COLO668 (cell line): Measurements from ENCODE around the gene C16orf89.
"Not testable (repeated sequence)": the region's sequence is repeated elsewhere in the genome, so short reads cannot be mapped to it uniquely, and the experiment has no call there.

ENCODE experiments used
- DNase-seq: peaks from one replicate; lab custom pipeline; 2025; ENCODE audit not compliant: unreplicated experiment; lab: John Stamatoyannopoulos, UW

C16orf89 gene

DNA sequence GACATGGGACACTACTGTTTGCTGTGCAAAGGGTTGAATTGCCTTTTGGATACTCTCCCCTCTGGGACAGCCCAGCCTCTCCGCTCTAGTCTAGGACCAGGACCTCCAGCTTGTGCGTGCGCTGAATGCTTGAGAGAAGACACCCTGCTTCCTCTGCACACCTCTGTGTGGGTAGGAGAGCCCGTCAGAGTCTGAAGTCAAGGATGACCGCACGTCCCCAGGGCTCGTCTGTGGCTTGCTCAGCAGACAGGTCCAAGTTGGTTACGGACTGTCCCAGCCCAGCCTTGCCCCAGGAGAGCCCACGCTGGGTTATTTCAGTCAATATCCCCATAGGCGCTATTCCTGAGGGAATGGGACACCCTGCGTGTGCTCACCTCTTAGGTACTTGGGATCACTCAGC, 3.7 kb downstream of the C16orf89 start:
- no peak for DNase-seq

DNA sequence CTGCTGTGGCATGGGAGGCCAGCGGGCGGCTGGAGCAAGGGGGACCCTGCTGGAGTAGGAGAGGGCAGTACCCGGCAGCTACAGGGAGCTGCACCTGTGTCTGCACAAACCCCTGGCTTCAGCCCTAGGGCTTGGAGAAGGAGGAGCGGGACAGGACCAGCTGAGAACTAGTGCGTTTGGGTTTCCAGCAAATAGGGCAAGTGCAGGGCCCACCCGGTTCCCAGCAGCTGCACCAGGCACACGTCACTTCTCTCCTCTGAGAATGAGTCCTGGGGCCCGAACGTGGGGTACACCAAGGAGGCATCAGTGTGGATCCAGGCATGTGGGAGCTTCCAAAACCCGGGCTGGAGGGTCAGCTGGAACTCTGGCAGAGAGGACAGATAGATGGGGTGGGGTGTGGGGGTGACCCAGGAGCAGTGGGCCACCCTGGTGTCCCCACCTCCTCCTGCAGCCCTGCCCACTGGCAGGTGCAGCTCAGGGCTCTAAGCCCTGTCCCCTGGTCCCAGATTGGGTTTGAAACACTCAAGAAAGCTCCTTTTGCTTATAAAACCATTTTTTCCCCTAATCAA, 5.6 kb downstream of the C16orf89 start:
- no peak for DNase-seq

DNA sequence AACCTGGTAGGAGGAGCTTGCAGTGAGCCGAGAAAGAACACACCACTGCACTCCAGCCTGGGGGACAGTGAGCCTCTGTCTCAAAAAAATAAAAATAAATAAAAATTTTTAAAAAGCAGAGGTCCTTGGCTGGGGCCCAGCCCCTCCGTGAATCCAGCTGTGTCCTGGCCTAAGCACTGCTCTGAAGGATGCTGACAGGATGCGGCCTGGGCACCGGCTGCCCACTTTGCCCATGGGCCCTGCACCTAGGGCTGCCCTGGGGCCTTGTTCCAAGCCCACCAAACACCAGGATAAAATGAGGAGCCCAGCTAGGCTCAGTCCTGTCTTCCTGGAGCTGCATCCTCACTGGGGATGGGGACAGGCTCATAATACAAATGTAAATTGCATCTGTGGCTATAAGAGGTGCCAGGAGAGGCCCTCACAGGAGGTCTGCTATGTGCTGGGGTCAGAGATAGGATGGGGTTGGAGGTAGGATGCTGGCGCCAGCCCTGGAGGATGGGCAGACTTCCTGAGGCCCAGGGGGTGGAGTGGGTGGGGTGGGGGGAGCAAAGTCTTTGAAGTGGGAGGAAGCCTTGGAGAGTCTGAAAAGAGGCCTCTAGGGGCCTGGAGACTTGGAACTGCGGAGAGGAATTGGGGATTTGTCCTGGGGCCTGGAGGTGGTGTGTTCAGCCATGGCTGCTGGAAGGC, 6.2 kb downstream of the C16orf89 start:
- no peak for DNase-seq

DNA sequence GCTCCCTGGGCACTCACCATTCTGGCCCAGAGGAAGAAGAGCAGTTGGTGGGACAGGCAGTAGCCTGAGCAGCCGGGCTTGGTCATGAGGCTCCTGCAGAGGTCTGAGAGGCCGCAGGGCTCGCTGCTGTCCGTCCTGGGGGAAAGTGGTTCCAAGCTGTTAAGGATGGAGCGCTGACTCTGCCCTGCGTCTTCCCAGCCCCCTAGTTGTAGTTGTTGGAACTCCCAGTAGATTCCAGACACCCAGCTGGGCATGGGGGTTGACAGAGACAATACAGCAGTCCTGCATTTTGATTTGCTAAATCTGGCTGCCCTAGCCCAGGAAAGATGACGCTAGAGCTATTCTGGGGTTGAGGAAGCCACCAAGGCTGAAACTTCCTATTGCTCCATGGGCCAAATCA, 7.3 kb downstream of the C16orf89 start:
- no peak for DNase-seq

DNA sequence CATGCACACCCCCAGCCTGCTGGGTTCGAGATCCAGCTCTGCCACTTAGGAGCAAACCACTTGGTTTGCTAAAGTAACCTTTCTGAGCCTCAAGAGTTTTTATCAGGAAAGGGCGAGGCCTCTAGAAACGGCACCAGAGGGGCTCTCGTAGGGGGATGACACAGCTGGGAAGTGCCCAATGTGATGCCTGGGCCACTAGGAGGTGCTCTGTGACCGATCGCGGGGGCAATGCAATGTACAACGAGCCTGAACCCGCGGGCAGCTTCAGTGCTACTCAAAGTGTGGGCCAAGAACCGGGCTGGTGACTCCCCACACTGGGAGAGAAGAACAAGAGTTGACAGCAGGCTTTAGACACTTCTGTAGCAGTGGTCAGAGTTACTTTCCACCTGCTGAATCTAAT, 9.4 kb downstream of the C16orf89 start:
- peak; percentile 20 for DNase-seq

DNA sequence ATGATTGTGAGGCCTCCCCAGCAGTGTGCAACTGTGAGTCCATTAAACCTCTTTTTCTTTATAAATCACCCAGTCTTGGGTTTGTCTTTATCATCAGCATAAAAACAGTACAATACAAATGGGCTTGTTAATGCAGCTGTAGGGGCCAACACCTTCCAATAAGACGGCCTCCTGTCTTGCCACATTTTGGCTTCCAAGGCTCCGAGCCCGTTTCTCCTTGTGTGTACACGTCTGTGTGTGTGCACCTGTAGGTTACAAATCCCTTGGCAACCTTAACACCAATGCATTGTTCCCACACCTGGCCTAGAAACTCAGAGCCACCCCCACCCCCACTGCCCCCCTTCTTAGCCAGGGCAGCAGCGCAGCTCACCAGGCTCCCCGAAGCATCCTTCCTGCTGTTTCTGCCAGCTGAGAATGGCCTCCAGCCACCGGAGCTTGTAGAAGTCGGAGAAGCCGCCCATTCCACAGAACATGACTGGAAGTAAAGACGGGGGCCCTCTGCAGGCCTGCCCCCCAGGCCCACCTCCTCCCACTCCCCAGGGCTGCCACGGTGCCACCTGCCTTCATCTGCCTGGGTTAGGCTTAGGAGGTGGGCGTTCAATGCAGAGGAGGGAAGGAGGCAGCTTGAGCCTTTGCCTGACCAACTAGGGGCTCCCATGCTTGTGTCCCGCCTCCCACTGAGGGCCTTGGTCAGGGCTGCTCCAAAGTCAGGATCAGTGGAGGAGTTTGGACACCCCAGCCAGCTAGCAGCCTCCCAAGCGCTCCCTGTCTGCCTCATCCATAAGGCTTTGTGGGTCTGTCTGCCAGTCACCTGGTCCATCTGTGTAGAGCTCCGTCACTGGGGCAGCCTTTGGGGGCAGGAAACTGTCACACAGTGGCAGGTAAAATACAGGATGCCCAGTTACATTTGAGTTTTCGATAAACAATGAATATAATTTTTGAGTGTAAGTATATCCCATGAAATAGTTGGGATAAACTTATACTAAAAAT, 10.6 kb downstream of the C16orf89 start:
- DNase-seq = no peak

DNA sequence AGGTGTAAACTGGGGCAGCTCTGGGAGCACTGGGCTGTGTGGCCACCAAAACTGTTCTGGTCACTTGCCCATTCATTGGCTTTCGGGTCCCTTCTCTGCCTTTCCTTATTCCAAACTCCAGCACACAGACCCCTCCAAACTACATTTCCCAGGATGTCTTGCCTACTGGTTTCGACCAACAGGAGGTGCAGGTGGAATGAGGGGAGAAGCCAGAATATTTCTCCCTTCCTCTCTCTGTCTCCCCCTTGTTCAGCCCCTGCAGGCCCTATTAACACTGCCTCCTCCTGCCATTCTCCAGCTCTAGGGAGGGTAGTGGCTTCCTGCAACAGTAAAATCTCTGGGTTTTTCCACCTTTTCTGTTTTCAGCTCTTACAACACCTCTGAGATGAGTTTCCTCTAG, 18.8 kb downstream of the C16orf89 start:
- no peak for DNase-seq

DNA sequence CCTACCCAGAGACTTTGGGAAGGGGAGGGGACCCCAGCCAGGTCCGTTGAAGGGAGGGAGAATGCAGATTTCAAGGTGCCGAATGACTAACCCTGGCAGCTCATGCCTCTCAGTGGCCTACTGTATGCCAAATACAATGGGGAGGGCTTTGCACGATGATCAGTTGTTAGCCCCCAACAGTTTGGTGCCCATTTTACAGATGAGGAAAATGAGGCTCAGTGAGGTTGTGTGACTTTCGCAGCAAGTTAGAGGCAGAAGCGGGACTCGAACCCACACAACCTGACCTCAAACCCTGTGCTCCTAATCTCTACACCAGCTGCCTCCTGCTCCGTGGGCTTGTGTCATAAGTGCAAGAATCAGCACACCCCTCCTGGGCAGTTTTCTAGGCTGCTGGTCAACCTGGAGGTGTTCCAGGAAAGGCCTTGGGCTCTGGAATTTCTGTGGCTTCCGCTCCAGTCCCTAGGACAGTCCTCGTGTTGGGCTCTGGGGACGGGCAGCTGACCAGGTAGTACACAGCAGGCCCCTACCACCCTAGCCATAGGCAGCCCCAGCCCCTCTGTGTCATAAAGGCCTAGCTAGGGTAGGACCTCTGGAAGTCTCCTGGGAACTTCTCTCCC, 20.1 kb downstream of the C16orf89 start:
- no peak for DNase-seq

DNA sequence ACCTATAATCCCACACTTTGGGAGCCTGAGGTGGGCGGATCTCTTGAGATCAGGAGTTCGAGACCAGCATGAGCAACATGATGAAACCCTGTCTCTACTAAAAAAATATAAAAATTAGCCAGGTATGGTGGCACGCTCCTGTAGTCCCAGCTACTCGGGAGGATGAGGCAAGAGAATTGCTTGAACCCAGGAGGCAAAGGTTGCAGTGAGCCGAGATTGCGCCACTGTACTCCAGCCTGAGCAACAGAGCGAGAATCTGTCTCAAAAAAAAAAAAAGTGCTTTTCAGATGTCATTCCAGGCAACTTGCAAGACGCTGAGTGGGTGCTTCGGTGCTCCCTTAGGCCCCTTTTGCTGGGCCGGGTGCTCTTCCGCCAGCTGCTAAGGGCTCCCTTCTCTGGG, 21.2 kb downstream of the C16orf89 start:
- not testable (repeated sequence) for DNase-seq

DNA sequence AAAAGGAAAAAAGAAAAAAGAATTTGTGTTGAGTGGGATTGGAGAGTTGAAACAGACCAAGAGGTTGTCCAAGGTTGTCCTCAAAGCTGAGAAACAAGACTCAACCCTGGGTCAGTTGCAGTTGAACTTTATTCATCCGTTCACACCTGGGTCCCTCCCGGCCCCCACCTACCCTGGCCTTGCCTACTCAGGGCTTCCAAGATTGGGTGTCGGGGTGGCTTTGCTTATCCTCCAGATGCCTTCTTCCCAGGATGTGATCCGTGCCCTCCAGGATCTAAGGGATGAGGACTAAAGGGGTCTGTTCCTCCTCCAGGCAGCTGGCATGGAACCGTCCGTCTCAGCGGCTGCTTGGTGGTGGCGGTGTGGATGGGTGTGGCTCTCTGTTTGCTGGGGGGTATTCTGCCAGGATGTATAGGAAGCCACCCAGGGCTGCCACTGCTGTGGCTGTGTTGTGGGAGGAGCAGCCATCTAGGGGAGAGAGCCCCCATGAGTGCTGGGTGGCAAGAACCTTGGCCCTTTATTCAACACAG, 21.7 kb downstream of the C16orf89 start:
- no peak for DNase-seq

DNA sequence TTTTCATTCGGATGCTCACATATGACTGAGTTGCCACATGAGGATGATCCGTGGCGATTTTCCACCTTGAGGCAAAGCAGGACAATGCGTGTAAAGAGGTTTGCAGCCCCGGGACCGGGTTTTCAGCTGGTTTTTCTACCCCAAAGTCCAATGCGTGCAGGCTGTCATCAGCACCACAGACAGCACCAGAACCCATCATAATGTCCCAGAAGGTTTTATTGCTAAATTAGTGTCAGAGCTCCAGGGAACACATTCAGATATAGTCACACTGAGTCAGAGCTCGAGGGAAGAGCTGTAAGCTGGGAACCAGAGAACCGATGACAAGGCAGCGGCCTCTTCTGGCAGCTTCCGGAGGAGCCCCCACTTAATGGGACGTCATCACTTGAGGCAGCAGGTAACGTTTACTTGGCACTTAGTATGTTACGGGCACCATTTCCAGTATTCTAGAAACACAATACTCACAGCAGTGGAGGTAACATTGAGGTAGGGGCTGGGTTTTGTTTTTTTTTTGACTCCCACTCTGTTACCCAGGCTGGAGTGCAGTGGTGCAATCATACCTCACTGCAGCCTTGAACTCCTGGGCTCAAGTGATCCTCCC, 23.1 kb downstream of the C16orf89 start:
- DNase-seq = peak; percentile 23

DNA sequence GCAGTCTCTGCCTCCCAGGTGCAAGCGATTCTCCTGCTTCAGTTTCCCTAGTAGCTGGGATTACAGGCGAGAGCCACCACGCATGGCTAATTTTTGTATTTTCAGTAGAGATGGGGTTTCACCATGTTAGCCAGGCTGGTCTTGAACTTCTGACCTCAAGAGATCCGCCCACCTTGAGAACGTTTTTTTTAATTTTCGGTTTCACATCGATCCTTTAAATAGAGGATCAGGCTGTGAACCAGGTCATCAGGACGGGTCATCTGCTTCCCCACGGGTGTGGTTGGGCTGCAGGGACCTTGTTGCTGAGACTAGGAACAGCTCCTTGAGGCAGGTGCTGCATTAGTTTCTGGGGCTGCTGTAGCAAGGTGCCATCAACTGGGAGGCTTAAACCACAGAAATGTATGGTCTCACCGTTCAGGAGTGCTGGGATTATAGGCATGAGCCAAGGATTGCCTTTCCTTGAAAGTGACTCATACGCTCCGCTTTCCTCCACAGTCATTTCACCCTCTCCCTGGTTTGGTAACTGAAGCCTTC, 24.1 kb downstream of the C16orf89 start:
- DNase-seq = no peak

DNA sequence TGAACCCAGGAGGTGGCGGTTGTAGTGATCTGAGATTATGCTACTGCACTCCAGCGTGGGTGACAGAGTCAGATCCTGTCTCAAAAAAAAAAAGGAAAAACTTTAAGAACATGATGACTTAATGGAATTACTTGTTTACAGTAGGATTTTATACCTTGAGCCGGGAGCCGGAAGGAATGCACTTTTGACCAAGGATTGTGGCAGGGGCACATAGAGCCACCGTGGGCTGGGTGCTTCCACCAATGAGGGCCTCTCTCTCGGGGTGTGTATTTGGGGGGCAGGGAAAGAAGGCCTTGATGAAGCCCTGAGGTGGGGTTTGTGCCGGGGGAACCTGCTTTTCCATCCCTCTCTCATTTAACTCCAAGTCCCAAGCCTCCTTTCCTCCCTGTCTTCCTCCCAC, 25.3 kb downstream of the C16orf89 start:
- no peak for DNase-seq

DNA sequence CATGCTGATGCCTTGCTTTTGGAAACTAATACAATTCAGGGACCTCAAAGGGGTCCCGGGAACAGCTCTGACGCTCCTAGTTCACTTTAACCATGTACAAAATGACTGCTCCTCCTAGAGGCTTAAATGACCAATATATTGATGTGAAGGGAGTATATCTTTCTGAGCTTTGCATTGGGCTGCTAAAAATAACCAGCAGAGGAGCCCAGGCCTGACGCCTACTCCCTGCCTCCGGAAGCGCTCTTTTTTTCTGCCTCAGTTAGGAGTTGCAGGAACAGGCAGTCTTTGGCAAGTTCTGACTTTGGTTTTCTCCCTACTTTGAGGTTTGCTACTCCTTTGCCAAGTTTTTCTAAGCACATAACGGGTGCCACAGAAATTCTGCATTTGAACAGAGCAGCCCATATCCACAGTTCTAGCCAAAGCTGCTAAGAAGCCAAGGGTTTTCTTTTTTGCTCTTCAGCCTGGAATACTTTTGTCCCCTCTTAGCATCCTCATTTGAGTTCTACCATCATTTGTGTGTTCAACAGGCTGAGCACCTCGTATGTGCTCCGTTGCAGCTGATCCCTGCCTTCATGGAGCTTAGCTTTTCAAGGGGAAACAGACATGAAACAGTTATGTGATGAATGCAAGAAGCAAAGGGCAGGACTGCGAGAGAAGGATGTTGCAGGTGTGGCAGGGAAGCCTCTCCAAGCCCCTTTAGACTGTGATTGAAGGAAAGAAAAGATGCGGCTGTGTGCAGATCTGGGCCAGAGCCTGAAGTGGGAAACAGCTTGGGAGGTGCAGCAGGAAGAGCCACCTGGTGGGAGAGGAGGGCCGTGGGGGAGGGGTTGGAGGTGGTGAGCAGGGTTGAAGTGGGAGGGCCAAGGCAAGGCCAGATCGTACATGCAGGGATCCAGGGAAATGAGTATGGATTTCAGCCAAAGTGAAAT, 29.3 kb downstream of the C16orf89 start:
- no peak for DNase-seq

DNA sequence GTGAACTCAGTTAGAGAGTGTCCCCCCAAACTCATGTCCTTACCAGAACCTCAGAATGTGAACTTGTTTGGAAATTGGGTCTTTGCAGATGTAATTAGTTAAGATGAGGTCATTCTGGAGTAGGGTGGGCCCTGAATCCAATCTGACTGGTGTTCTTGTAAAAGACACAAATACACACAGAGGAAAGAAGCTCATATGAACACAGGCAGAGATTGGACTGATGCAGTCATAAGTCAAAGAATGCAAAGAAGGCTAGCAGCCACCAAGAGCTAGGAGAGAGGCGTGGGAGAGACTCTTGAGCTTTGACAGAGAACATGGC, 29.9 kb downstream of the C16orf89 start:
- DNase-seq = no peak

DNA sequence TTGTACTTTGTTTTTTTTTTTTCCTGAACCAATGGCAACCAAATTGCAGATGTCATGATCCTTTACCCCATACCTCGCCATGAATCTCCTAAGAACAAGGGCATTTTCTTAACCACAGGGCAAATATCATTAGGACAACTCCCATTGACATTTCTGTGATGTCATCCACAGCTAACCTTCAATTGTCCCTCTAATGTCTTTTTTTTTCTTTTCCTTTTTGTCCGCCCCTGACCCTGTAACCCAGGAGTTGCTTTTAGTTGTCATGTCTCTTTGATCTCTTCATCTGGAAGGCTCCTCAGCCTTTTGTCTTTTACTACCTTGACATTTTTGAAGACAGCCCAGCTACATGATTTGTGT, 31.6 kb downstream of the C16orf89 start:
- no peak for DNase-seq

DNA sequence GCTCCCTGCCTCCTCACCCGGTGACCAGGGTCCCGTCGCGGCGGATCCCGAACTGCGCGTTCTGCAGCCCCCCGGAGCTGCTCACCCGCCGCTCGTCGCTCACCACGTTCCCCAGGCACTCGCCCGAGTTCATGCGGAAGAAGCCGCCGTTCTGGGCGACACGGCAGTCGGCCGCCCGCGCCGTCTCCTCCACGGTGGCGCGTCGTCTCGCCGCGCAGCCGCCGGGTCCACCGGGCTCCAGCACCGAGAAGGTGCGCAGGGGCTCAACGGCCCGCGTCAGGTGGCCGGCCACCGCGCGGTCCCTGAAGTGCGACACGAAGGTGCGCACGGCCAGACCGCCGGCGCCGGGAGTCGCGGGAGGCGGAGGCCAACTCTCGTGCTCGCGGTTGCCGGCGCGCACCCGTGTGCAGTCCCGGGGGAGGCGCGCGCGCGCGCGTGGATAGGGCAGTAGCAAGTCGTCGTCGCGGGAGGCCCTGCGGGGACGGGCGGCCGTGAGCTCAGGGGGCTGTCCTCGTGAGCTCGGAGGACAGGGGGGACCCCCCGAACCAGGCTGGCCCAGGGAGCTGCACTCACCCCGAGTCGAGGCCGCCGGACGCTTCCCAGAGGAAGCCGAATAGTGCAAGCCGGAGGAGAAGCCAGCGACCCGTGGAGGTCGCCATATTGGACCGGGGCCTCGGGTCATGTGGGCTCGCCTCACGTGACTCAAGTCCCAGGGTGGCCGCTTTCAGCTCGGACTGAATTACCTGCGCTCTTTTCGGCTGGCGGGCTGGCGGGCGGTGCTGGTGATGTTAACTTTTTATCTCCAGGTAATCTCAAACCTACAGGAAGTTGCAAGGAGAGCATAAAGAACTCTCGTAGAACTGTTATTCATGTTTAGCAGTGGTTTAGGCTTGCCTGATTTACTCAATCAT, 32.2 kb downstream of the C16orf89 start, which contains the start of gene NAGPA:
TSS of gene NAGPA (minus strand) at position 680 of the 911 bp plus-strand sequence. CDS start at position 659, 21 bp downstream.
- DNase-seq = peak; percentile 80

DNA sequence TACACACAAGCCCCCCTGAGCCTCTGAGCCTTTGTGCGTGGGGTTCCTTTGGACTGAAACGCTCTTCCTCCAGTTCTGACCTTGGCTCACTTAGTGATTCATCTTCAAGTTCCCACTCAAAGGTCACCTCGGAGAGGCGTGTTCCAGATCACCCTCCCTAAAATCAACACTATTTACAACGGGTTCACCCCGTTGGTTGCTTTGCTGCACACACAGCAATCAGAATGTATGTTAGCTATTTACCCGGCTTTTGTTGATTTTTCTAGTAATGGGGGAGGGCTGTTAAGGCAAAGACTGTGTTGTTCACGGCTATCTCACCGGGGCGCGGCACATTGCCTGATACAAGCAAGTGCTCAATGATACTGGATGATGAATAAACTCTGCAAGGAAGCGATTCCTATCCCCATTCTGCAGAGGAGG, 33.0 kb downstream of the C16orf89 start:
- DNase-seq = no peak

DNA sequence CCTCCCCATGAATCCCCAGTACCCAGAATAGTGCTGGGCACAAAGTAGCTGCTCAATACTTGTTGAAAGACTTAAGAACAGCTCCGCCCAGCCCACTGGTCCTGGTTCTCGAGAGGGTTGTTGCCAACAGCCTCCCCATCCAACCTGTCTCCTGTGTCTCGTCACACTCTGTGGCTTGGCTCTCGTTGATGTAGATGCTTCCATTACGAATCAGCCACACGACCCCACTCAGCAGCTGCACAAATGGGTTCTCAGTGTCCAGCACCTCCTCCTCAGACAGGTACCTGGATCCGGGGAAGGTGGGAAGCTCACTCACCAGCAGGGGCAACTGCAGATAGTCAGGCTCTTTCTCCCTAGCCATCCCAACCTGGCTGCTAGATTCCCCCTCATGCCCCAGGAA, 34.2 kb downstream of the C16orf89 start:
- no peak for DNase-seq
